KBM-7 (cell line): ENCODE measurements around the gene RAB27B.

Experiments
- DNase-seq: peaks from one replicate; pipeline ENCODE4 v3.0.0-alpha.2; 2015
- in situ Hi-C: fragments of 300-500 bp; cut with MboI; formaldehyde crosslinking; loops from 2 replicates; pipeline ENCODE4 v1.14.3; 2020; ENCODE audit warnings: low sequenced_read_pairs, low pct_unique_long_range_greater_than_20kb, mixed read lengths

RAB27B gene

DNA sequence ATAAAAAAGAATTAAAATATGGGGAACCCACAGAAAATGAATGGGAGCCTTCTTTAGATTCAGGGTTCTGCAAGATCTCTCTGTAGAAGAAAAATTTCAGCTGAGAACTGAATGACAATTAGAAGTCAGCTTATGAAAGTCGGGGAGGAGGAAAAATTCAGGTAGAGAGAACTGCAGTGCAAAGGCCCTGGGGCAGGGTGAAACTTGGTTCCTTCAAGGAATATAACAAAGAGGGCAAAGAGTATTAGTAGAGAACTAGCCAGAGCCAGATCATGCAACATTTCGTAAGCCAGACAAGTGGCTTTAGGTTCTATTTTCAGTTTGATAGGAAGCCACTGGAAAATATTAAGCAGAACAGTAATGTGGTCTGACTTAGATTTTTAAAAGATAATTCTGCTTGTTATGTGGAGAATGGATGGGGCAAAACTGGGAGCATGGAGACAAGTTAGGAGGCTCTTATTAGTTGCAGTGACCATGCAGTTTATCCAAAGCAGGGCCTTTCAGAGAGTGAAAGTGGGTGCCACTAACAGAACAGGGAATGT is 27.9 kb downstream of the RAB27B start:
- DNase-seq: no peak
- in situ Hi-C loops: no loop called here

DNA sequence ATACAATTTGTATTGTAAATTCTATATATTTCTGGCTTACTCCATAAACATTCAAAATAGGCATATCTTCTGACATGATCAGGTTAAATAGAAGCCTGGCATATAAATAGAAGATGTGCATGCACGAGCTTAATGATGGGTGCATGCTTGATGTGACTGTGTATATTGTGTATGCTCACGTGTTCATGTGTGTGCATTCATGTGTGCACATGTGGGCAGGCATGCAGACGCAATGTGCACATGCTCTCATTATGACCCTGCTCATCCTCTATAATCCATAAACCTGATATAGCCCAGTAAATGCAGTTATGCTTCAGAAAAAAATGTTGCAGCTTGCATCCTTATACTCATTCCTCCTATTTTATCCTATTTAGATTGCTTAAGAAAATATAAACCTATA is 29.2 kb downstream of the RAB27B start:
- in situ Hi-C loops: no loop called here
- DNase-seq: no peak

DNA sequence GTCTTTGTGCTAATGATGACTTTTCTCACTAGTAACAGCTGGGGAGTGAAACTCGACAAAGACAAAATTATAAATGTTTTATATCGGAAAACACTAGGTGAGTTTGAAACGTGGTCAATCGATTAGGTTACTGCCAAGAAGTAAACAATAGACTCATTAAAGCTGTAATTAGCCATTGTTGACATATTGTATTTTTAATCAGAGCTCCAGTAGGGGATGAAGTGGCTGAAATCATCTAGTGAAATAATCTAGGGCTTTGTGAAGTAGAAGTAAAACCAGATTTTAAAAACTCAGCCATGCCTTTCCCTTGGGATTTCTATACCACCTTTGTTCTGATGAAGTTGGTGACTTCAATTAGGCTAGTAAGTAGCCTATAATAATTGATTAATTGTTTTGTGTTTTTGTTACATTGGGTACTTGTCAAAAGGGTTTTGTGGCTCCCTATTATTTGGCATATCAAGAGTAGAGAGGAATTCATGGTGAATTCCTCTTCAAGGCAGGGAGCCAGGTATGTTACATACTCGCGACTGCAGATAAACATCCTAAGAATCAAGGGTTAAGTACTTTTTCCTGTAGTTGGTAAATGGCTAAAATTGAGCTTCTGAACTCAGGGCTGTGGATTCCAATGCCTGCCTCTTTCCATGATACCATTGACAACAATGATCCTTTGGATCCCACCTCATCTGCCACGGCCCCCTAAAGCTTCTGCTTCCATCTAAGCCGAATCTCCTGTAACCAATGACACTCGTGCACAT is 31.6 kb downstream of the RAB27B start:
- DNase-seq: no peak
- in situ Hi-C loops: no loop called here

DNA sequence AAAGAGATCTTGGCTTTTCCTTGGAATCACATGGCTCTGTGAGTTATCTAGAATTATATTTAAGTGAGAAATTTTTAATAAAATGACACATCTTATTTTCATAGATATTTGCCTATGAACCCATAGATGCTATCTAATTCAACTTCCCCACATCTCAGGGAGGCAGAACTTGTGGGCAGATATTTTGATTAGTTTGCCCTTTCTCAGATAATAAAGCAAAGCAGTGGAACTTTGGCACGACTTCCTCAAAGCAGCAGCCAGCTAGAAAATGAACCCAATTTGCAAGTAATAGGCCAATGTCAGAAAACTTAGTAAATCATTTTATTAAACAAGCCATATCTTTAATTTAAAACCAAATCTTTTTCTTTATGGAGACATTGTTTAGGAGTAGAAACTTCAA is 32.7 kb downstream of the RAB27B start:
- peak; percentile 15 for DNase-seq
- in situ Hi-C loops: no loop called here

DNA sequence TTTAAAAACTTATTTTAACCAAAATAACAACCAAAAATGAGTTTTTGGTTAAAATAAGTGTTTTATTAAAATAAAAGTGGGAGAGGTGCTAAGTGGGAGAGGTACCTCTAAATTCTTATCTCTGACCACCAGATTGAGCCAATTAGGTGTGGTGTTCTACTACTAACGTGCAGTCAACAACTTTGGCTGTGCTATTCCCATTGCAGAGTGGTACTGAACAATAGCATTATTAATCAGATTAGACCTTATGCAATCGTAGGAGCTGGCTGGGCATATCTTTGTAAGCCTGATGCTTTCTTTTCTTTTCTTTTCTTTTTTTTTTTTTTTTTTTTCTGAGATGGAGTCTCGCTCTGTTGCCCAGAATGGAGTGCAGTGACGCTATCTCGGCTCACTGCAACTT is 38.9 kb downstream of the RAB27B start:
- no peak for DNase-seq
- in situ Hi-C loops: no loop called here

DNA sequence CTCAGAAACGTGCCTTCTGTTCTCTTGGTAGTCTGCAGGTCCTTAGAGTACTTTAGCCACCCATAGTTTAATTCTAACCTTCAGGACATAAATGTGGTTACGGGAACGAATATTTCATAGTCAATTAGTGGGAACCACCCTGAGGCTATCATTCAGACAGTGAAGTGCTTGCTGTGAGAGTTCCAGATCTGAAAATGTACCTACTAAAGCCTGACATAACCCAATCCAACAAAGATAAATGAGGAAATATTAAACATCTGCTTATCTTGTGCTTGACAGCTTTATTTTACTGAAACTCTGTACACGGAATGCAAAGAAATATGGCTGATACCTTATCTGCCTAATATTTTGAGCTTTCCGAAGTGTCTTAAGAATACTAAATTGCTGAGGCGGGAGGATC is 43.0 kb downstream of the RAB27B start:
- DNase-seq: peak; percentile 11
- in situ Hi-C loops: no loop called here

DNA sequence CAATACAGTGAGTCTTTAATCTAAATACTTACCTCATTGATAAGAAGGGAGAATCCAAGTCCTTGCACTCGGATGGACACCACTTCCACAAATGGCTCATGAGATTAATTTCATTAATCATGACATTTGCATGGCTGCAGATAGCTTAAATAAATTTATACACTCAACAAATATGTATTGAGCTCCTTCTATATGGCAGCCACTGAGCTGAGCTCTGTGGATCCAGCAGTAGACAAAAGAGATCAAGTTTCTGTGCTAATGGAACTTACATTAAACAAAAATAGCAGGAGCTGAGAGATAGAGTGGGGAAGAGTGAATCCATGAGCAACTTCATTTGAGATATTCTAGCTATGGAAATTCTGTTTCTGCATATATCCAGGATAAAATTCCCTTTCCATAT is 44.4 kb downstream of the RAB27B start:
- DNase-seq: no peak
- in situ Hi-C loops: no loop called here

DNA sequence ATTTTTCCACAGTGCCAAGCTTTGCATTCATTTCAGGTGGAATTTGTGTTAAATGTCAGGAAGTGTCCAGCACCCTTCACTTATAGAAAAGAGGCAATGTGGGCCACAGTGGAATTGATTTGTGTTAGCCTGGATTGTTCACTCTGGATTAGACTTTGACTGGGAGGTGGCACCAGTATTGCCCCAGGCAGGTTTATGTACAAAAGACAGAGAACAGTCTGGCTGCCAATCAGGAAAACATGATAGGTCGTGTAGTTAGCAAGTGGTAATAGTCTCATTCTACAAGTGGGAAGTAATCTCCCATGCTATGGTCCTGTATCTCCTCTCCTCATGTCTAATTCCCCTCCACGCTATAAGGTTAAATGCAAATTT is 45.6 kb downstream of the RAB27B start:
- in situ Hi-C loops: no loop called here
- DNase-seq: no peak

DNA sequence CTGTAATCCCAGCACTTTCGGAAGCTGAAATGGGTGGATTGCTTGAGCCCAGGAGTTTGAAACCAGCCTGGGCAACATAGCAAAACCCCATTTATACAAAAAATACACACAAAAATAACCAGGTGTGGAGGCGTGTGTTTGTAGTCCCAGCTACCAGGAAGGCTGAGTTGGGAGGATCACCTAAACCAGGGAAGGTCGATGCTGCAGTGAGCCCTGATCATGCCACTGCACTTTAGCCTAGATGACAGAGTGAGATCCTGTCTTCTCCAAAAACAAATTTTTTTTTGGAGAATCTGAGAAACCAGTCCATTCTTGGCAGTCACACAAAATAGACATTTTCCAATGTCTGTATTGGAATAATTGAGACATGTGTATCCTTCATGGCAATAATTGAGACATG is 46.8 kb downstream of the RAB27B start:
- in situ Hi-C loops: no loop called here
- no peak for DNase-seq

DNA sequence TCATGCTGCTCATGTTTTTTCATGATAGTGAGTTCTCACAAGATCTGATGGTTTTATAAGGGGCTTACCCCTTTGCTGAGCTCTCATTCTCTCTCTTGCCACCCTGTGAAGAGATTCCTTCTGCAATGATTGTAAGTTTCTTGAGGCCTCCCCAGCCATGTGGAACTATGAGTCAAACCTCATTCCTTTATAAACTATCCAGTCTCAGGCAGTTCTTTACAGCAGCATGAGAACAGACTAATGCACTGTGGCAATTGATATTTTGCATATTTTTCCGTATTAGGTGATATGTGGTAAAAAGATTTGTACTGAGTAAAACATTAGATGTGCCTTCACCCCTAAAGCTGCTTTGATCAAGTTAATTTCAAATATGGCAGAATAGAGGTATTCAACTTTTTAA is 48.8 kb downstream of the RAB27B start:
- no peak for DNase-seq
- in situ Hi-C loops: no loop called here

DNA sequence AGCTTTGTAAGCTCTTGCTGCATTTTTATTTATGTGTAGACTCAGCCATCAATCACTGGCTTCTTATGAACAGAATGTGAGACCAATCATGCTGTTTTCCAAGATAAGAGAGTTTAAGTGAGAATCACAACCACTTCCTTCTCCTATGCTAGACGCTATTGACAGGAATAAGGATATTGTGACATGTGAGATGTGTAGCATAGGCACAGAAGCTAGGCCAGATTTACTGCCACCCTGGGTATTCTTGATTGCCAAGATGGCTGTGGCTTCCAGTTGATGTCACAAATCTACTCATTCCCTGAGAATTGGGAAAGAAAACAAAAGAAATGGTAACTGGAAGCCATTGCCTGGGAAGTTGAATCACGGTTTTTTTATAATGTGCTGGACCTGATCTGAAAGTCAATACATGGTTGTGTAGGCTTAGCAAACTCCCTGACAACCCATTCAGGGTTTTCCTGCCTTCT is 49.9 kb downstream of the RAB27B start:
- in situ Hi-C loops: no loop called here
- DNase-seq: no peak

DNA sequence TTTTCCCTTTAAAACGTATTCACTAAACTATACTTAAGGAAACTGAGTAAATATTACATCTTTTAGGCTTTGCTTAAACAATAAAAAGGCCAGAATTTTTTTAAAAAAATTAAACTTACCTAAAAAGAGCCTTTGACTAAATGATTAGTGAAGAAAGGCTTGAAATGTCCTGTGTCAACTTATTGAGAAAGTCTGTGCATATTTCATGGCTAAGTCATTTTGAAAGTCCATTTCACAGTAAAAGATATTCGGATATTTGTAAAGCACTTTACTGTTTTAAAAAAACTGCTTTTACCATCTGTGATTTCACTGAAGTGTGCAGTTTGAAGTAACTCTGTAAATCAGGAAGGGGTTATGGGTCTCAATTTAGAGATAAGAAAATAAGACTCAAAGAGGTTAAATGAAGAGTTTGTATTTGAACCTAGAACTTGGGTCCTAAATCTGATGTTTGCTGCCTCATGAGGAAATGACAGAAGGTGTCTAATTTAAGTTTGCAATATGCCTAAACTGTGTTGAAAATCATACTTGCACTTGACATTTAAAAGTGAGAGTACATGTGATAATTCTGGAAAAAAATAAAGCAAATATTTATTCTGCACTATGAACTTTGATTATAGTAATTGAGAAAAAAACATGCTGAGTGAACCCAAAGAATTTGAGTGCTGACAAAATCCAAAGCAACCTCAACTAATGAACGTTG is 50.5 kb downstream of the RAB27B start:
- in situ Hi-C loops: no loop called here
- DNase-seq: no peak

DNA sequence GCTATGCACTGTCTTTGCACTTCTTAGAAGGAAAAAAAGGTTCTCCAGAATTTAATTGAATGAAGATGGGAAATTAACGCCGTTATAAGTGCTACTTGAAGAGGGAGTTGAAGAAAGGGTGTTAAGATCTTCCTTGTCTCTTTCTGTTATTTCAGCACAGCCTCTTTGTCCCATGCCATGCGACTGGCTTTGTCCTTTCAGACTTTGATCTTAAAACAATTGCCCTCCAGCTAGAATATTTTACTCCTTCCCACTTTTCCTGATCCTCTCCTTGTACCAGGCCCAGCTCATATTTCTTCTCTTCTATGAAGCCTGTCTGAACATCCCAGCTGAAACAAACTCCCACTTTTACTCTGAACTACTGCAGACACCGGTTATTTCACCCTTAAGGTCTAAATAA is 51.4 kb downstream of the RAB27B start:
- in situ Hi-C loops: no loop called here
- no peak for DNase-seq

DNA sequence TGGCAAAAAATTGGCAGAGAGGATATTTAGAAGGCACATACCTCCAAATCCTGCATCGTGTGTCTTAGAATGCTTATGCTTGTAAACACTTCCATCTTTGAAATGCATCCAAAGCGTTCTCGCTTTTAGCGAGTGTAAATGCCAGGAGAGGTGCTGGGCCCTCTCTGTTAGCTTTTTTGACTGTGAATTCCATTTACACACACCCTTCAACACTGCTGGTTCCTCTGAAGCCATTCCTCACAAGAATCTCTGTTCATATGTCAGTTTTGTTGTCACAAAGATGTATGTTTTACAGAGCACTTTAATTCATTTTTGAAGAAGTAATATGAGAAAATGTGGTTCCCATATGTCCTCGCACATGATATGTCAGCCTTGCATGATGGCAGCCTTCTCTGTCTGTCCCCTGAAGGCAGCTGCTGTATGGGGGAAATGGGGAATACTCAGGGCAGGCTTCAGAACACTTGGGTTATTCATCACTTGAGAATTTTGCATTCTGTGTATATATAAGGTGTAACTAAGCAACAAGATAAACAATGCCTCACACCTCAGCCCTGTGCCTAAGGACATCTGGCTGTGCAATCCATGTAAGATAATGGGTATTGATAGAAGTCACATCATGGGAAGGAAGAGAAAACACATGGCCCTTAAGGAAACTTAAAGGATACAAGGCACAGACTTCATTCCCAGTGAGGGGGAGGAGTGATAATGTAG is 52.3 kb downstream of the RAB27B start:
- in situ Hi-C loops: no loop called here
- no peak for DNase-seq

DNA sequence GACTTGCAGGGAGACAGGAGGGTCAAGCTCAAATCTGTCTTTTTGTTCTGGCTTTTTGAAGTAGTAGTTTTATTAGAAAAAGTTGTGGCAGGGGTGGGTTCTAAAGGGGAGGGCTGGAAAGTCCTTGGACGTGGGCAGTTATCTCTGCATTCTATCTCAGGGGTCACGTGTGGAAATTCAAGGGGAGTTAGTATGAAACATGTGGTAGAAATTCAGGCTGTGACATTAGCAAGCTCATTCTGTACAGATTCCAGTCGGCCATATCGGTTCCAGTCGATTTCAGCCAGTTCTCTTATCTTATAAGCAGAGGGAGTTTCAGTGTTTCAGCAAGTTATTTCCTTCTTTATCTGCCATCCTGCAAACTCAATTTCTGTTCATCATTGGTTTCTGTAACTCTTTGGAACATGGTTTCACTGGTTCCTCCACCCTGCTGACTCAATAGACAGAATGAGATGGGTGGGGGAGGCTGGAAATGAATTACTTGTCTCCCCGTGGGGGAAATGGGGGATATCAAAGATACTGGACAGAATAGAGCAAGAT is 53.0 kb downstream of the RAB27B start:
- in situ Hi-C loops: no loop called here
- DNase-seq: no peak

DNA sequence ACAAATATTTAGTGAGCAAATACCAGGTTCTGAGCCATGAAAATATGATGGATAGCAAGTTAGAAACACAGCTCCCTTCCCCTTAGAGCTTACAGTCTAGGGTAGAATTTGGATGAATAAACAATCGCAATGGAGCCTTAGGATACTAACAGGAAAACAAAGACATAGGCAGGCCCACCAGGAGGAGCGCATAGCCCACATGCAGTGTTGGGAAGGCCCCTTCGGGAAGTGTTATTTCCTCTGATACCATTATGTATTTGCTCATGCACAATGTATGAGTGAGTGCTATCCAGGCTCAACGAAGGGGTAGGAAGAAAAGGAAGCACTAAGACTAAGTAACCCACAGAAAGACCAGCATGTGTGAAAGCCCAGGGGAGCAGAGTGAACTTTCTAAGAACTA is 54.0 kb downstream of the RAB27B start:
- no peak for DNase-seq
- in situ Hi-C loops: no loop called here

DNA sequence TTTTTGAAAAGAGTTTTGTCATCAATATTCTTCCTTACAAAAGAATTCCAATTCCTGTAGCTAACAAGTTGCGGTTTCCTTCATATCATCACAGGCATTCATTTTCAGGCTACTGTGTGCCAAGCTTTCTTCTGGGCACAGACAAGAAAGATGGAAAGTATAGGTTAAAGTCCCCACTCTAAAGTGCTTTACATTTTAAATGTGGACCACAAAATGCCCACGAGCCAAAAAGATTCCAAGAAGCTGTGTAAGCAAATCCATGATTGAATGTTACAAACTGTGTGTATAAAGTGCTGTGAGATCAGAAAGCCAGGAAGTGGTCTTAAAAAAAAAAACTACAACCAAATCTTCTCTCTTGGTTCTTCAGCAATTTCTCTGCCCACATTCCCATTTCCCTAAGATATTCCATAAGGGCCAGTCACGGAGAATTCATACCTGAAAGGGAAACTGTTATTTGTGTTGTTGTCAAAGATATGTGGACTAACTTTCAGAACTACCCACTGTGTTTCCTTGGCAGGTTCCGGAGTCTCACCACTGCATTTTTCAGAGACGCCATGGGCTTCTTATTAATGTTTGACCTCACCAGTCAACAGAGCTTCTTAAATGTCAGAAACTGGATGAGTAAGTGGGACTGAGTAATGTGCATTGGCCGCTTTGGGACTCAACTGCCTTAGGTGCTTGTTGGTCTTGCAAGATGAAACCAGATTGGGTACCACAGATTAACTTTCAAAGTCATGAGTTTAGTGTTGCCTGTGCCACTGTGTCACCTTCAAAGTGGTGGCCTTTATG is 55.7 kb downstream of the RAB27B start:
- in situ Hi-C loops: no loop called here
- no peak for DNase-seq

DNA sequence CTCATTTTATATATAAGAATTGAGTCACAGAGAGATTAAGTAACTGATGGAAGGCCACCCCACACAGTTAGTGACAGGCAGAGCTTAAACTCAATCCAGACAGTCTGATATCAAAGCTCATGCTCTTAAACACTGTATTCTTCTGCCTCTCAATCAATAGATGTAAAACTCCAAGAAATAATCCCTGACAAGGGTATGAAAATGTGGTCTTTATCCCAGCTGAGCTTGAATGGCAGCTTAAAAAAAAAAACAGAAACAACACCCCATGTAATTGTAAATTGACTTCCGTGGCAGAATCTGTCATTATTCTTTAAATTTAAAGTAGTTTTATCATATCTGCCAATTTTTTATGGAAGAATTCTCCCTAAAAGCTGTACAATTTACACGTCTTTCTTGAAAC is 60.1 kb downstream of the RAB27B start:
- in situ Hi-C loops: no loop called here
- DNase-seq: no peak

DNA sequence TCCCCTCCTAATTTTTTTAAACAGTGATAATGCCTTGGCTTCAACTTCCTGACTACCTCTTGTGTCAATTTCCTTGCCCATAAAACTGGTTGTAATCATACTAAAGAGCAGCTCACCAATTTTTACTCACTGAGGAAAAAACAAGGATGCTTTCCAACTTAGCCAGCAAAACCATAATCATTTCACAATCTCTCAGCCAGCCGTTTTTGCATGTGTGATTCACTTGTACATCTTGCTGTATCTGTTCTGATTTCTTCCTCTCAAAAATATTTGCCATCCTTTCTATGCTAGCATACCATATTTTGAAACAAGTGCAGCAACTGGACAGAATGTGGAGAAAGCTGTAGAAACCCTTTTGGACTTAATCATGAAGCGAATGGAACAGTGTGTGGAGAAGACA is 60.7 kb downstream of the RAB27B start:
- in situ Hi-C loops: no loop called here
- DNase-seq: no peak
